ENCODE results near the gene PODXL2.

The PODXL2 gene

DNA sequence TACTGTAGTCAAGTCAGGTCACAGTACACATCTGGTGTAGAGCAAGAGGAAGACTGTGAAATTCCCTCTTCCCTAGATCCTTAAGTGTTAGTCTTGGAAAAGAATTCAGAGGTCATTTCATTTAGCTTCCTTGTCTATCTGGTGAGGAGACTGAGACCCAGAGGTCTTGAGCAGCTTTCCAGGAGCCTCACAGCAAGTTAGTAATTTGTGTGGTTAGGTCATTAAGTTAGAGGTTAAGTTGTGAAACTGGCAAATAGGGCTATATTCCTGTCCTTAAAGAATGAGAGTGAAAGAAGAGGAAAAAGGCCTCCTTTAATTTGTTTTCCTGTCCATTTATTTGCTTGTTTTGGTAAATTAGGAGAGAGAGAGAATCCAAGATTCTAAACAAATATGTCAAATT lies 9.0 kb downstream of the PODXL2 start:
- DNase-seq (ENCODE audit: low spot score) = no peak
- CTCF ChIA-PET = no interaction called here
- TF ChIP-seq, protein P1, sequence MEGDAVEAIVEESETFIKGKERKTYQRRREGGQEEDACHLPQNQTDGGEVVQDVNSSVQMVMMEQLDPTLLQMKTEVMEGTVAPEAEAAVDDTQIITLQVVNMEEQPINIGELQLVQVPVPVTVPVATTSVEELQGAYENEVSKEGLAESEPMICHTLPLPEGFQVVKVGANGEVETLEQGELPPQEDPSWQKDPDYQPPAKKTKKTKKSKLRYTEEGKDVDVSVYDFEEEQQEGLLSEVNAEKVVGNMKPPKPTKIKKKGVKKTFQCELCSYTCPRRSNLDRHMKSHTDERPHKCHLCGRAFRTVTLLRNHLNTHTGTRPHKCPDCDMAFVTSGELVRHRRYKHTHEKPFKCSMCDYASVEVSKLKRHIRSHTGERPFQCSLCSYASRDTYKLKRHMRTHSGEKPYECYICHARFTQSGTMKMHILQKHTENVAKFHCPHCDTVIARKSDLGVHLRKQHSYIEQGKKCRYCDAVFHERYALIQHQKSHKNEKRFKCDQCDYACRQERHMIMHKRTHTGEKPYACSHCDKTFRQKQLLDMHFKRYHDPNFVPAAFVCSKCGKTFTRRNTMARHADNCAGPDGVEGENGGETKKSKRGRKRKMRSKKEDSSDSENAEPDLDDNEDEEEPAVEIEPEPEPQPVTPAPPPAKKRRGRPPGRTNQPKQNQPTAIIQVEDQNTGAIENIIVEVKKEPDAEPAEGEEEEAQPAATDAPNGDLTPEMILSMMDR (conservative IDR thresholded peaks at IDR 0.05; ENCODE audit: low read depth) = no peak
- POLR2A ChIA-PET (ENCODE audit: low non-redundant PET) = no interaction called here
- no peak overlapping the region for H3K27ac ChIP-seq

DNA sequence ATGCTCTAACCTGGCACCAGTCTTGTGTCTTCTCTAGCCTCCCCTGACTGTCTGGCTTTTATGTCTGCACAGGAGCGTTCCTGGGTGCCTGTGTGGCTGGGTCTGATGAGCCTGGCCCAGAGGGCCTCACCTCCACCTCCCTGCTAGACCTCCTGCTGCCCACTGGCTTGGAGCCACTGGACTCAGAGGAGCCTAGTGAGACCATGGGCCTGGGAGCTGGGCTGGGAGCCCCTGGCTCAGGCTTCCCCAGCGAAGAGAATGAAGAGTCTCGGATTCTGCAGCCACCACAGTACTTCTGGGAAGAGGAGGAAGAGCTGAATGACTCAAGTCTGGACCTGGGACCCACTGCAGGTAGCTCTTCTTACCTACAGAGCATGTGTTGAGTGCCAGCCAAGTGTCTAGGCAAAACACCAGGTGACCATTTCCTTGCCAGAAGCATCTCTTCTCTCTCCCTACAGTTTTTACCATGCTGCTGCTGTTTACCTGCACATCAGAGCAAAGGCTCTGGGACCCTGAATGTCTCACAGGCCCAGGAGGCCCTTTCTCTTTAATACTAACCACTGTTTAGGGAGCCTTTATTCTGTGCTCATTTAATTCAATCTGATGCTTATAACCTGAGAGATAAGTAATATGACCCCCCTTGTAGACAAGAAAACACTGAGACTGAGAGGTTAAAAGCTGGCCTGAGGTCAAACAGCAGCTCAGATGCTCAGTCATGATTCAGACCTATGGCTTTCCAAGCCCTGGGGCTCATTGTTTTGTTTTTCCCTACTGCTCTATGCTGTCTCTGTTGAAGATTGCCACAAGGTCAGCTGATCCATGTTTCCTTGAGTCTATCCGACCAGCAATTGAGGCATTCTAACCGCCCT lies 10.4 kb downstream of the PODXL2 start:
- ChIA-PET CTCF (no interaction called here), POLR2A (ENCODE audit: low non-redundant PET) (no interaction called here)
- H3K27ac ChIP-seq = no peak overlapping the region; the same call in 1 of the 2 replicates
- TF ChIP-seq, protein P1 (conservative IDR thresholded peaks at IDR 0.05; ENCODE audit: low read depth) = no peak
- peak; percentile 41 for DNase-seq (ENCODE audit: low spot score)

DNA sequence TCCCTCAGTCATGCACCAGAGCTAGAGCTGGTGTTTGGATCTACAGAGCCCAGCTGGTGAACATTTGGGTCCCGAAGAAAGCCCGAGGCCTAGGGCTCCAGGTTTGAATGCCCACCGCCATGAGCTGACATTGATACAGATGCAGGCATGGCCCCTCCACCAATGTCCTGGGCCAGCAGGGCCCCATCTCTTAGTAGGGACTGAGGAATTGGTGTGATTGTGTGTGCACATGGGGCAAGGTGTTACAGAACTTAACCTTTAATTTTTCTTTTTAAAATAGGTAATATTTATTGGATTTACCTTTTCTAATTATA lies 11.0 kb downstream of the PODXL2 start:
- CTCF ChIA-PET = no interaction called here
- DNase-seq (ENCODE audit: low spot score) = no peak
- TF ChIP-seq, protein P1 (conservative IDR thresholded peaks at IDR 0.05; ENCODE audit: low read depth) = no peak
- no peak overlapping the region for H3K27ac ChIP-seq
- POLR2A ChIA-PET (ENCODE audit: low non-redundant PET) = no interaction called here

DNA sequence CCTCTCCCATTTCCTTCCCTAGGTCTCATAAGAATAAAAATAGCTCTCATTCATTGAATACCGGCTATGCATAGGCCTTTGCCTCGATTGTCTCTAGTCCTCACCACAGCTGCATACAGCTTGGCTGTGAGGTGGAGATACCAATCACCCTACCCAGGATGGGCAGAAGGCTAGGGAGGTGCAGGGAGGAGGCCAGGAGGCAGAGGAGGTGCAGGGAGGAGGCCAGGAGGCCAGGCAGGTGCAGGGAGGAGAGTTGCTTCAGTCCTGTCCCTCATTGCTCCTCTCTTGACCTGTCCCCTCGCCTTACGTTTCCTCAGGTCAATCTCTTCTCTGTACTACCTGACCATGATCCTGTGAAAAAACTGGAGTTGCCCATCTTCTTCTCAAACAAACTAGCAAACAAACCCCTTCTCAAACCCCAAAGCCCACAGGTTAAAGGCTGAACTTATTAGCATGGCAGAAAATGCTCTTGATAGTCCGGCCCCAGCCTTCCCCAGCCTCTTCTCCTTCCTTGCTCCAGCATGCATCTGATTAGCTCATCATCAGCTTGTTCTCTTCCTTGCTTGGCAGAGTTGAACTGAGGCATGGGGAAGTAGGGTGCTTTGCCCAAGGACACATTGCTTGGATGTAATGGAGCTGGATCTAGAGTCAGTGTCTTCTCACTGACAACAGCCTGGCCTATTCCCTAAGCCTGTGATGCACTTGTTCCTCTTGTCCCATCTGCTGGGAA lies 15.8 kb downstream of the PODXL2 start:
- ChIA-PET CTCF (interaction anchor here (0.6 to 0.7 kb wide), 3 partner anchors 52 to 940 kb away, joined by 3 to 4 read pairs (median 4); no protein-coding TSS in a partner anchor), POLR2A (ENCODE audit: low non-redundant PET) (interaction anchor here (0.6 kb wide), 1 partner anchor 300 kb away, joined by 3 read pairs; no protein-coding TSS in a partner anchor)
- TF ChIP-seq, protein P1 (conservative IDR thresholded peaks at IDR 0.05; ENCODE audit: low read depth) = no peak
- no peak overlapping the region for H3K27ac ChIP-seq
- DNase-seq (ENCODE audit: low spot score) = no peak

DNA sequence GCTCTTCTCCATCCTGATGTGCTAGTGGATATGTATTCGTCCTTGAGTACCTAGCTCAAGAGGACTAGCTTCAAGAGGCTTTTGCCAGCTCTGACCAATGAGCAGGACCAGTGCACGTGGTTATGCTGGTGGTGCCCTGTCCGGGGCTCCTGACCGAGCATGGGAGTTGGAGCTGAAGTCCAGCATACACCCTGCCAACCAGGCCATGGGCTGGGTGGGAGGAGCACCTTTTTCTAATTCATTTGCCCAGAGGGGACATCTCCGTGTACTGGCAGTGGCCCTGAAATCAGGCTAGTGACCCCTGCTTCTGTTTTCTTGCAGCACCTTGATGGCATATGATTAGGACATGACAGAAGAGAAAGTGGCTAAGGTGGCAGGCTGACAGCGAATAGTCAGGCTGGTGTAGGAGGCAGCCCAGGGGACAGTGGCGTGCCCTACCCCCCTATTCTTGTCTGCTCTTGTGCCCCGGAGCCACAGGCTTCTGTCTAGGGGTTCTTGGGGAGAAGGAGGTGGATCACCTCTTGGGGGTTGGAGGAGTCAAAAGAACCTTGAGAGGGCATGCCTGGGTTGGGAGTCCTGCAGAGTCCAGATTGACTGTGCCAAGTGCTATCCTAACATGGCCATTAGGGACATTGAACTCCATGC lies 16.5 kb downstream of the PODXL2 start:
- CTCF ChIA-PET = interaction anchor here (0.6 kb wide), 1 partner anchor 71 kb away, joined by 4 read pairs; no protein-coding TSS in a partner anchor
- no peak overlapping the region for H3K27ac ChIP-seq
- POLR2A ChIA-PET (ENCODE audit: low non-redundant PET) = no interaction called here
- DNase-seq (ENCODE audit: low spot score) = no peak
- TF ChIP-seq, protein P1 (conservative IDR thresholded peaks at IDR 0.05; ENCODE audit: low read depth) = no peak

DNA sequence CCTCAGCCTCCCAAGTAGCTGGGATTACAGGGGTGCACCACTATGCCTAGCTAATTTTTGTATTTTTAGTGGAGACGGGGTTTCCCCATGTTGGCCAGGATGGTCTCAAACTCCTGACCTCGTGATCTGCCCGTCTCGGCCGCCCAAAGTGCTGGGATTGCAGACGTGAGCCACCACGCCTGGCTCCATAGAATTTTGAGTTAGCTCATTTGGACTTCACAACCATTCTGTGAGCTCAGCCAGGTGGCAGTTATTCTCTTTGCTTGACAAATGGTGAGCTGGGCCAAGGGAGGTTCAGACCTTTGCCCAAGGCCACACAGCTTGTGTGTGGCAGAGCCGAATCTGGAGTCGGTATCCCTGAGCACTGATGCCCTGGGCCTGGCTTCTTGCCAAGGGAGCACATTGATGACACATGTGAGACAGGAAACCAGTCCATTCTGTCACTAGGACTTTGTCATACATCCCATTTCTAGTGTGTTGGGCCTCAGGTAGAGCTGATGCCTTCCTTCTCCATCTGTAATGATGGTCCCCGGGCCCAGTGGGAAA lies 17.6 kb downstream of the PODXL2 start:
- TF ChIP-seq, protein P1 (conservative IDR thresholded peaks at IDR 0.05; ENCODE audit: low read depth) = no peak
- POLR2A ChIA-PET (ENCODE audit: low non-redundant PET) = no interaction called here
- H3K27ac ChIP-seq = no peak overlapping the region
- CTCF ChIA-PET = interaction anchor here (1.6 kb wide), 1 partner anchor 37 kb away, joined by 4 read pairs; no protein-coding TSS in a partner anchor
- no peak for DNase-seq (ENCODE audit: low spot score)
